Body of pancreas (tissue), 4 donors: ENCODE data around the gene PCGF5.

Experiments
- CTCF ChIP-seq, 7 experiments: fragments of 450-650 bp in 4 of 7; fragments of 200-600 bp in 3 of 7; sonication (generic) in 3 of 7; IDR thresholded peaks; one replicate each; pipeline ENCODE4 v1.5.1; 2016 to 2019; ENCODE audit warnings: antibody characterized with exemption in 7 of 7
- POLR2A ChIP-seq, 3 donors: fragments of 450-650 bp; IDR thresholded peaks; one replicate each; pipeline ENCODE4 v1.6.1; 2016; ENCODE audit warnings: antibody characterized with exemption in 3 of 3, mild to moderate bottlenecking in 2 of 3

- no peak for TF ChIP-seq CTCF (IDR thresholded peaks at IDR 0.05)
- TF ChIP-seq POLR2A (IDR thresholded peaks at IDR 0.05): no peak
These were observed 5.6 kb downstream of the PCGF5 start for GRCh38 chr10:91226093-91226492.
